HG03097 (cell line): ENCODE results near the gene ZSWIM8.
A peak's percentile ranks its signal among the peaks of the same experiment; 100 is the strongest.
"Not testable (repeated sequence)": the region's sequence is repeated elsewhere in the genome, so short reads cannot be mapped to it uniquely, and the experiment has no call there.

ENCODE experiments used
- ATAC-seq: cut with Tn5 transposase; IDR thresholded peaks from one replicate; pipeline ENCODE4 v1.9.1; 2021; ENCODE audit not compliant: unreplicated experiment, low FRiP score

The ZSWIM8 gene

GRCh38 chr10:73772281-73773151, 12.9 kb upstream of the ZSWIM8 start:
- peak; percentile 48 for ATAC-seq

- no peak for ATAC-seq
Observed at GRCh38 chr10:73773152-73773879, 12.1 kb upstream of the ZSWIM8 start.

- no peak for ATAC-seq
Observed at GRCh38 chr10:73774637-73775036, 10.8 kb upstream of the ZSWIM8 start.

GRCh38 chr10:73779018-73779417, 6.4 kb upstream of the ZSWIM8 start:
- no peak for ATAC-seq

GRCh38 chr10:73779539-73780197, 5.7 kb upstream of the ZSWIM8 start:
- ATAC-seq: no peak

DNA sequence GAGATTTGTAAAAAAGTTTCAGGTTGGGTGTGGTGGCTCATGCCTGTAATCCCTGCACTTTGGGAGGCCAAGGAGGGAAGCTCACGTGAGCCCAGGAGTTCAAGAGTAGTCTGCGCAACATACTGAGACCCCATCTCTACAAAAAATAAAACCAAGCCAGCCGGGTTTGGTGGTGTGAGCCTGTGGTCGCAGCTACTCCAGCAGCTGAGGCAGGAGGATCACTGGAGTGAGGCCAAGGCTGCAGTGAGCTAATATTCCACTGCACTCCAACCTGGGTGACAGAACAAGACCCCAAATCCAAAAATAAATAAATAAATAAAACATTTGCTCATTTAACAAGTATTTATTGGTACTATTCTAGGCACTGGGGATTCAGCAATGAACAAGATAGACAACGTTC, 5.1 kb upstream of the ZSWIM8 start:
- ATAC-seq: no peak

GRCh38 chr10:73780966-73781365, 4.4 kb upstream of the ZSWIM8 start:
- ATAC-seq: no peak

DNA sequence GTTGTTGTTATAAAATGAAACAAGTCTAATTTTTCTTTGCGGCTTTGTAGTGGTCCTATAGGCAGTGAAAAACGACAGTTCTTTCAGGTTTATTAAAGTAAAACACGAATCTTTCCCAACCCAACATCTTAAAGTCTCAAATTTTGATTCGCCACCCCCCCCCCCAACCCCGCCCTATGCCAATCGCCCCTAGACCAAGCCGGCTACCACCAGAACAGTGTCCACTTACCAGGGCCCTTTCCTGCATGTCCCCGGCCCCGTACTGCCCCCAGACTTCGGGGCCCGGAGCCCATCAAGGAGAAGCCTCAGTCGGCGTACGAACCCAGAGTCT, 3.9 kb upstream of the ZSWIM8 start:
- ATAC-seq: no peak

DNA sequence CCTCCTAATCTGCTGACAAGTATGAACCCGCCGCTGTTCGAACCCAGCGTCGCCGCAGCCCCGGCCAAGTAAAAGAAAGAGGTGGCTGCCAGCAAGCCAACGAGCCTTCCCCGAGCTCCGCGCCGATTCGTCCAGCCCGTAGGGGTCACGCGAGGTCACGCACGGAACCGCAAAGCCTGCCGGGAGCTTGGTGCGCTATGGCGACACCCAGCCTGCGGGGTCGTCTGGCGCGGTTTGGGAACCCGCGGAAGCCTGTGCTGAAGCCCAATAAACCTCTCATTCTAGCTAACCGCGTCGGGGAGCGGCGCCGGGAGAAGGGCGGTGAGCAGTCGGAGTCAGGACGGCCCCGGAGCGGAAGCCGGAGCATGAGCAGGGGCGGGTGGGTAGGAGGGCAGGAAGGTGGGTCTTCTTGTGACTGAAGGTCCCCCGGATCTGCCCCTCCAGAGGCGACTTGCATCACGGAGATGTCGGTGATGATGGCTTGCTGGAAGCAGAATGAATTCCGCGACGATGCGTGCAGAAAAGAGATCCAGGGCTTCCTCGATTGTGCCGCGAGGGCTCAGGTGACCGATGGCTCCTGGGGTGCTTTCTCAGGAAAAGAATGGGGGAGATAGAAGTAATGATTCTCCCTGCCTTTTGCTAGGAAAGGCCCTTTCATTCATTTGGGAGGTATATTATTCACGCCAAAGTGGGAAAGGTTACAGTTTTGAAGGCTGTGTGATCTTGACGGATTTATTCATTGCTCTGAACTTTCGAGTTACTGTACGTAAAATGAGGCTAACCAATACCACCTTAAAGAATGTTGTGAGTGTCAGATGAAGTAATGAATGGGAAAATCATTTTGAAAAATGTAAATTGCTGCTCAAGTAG, 3.3 kb upstream of the ZSWIM8 start, which contains the start of gene CHCHD1:
Gene CHCHD1 (plus strand): TSS at position 170 of the 870 bp plus-strand sequence. CDS start 28 bp downstream, at position 198.
- ATAC-seq: peak; percentile 44

DNA sequence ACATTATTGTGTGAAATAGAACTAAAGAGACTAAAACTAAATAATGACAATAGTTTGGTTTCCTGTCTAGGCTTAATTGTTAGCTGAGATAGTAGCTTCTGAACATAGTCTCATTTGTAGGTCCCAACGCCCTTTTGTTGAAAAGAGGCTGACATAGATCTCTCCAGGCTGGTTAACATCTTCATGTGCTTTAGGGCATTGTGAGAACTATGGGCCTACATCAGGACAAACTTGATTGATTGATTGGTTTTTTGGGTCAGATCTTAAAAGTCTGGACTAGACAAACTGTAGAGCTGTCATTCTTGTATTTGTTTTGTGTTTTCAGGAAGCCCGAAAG, 2.7 kb upstream of the ZSWIM8 start:
- ATAC-seq: no peak

- peak; percentile 2 for ATAC-seq
Observed at GRCh38 chr10:73785721-73786511, 510 bp downstream of the ZSWIM8 start.

- no peak for ATAC-seq
Observed at GRCh38 chr10:73786512-73786885, 1.1 kb downstream of the ZSWIM8 start.

DNA sequence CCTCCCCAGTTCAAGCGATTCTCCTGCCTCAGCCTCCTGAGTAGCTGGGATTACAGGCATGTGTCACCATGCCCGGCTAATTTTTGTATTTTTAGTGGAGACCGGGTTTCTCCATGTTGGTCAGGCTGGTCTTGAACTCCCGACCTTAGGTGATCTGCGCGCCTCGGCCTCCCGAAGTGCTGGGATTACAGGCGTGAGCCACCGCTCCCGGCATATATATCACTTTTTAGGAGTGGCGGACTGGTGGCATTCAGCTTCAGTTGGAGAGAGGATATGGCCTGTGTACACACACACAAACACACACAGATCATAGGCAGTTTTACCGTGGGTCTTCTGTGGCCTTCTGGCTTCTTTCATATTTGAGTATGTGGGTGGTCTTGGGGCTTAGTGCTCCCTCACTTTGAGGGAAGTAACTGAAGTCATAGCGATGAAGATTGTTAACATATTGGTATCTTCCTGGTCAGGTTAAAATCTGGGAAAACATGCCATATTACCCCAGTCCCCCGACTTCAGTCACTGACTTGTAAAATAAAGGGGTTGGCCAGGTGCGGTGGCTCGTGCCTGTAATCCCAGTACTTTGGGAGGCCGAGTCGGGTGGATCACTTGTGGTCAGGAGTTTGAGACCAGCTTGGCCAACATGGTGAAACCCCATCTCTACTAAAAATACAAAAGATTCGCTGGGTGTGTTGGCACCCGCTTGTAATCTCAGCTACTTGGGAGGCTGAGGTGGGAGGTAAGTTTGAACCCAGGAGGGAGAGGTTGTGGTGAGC, 1.8 kb downstream of the ZSWIM8 start:
- not testable (repeated sequence) for ATAC-seq

DNA sequence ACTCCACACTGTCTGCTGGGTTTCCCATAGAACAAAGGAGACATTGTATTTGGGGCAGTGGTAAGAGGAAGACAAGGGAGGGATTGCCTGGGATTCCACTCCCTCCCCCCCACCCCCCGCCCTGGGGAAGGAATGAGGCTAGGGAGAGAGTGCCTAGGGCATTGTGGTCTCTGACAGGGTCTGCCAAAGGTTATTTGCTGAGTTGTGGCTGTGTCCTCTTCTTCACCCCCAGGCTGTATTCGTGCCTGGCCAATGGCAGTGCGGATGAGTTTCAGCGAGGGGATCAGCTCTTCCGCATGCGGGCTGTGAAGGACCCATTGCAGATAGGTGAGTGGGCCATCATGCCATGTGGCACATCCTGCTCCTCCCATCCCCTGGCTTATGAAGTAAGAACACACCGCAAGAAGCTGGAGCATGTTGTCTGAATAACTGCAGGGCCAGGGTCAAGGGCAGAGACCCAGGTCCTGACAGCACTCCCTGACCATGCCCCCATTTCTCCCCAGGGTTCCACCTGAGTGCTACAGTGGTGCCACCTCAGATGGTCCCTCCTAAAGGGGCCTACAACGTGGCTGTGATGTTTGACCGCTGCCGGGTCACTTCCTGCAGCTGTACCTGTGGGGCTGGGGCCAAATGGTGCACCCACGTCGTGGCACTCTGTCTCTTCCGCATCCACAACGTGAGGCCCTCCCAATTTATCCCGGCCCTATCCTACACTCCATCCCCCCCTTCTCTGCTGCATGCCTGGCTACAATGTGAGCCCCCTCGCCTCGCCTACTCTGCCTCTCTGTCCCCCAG, 3.7 kb downstream of the ZSWIM8 start:
- ATAC-seq: no peak

DNA sequence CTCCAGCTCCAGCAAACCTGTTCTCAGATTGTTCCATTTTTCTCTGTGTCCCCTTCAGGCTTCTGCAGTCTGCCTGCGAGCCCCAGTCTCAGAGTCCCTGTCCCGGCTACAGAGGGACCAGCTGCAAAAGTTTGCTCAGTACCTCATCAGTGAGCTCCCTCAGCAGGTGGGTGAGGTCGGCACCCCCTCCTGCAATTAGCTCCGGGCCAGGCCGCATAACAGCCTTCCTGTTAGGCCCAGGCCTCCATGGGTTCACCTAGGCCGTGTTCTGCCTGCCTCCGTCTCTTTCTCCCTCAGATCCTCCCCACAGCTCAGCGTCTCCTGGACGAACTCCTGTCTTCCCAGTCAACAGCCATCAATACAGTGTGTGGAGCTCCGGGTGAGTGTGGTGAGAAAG, 4.3 kb downstream of the ZSWIM8 start:
- ATAC-seq: no peak

DNA sequence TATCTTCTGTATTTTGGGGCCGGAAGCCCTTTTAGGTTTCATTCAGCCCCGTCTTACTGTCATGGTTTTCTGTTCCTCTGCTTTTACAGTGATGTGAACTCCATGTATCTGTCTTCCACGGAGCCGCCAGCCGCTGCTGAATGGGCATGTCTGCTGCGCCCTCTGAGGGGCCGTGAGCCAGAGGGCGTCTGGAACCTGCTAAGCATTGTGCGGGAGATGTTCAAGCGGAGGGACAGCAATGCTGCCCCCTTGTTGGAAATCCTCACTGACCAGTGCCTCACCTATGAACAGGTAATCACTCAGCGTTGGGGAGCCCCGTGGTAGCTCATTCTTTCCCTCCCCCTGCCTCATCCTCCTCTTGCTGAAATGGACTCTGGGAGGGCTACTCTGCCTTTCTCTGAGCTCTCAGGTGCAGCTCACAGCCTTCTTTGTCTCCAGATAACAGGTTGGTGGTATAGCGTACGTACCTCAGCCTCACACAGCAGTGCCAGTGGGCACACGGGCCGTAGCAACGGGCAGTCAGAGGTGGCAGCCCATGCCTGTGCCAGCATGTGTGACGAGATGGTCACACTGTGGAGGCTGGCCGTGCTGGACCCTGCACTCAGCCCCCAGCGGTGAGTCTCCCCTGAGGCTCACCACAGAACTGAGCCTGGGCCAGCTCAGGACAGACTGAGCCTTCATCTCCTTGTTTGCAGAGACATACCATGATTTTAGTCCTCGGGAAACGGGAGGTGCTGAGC, 5.7 kb downstream of the ZSWIM8 start:
- no peak for ATAC-seq

DNA sequence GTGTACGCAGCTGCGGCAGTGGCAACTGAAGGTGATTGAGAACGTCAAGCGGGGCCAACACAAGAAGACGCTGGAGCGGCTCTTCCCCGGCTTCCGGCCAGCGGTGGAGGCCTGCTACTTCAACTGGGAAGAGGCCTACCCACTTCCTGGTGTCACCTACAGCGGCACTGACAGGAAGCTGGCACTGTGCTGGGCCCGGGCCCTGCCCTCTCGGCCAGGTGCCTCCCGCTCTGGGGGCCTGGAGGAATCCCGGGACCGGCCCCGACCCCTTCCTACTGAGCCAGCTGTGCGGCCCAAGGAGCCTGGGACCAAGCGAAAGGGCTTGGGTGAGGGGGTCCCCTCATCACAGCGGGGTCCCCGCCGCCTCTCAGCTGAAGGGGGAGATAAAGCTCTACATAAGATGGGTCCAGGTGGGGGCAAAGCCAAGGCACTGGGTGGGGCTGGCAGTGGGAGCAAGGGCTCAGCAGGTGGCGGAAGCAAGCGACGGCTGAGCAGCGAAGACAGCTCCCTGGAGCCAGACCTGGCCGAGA, 6.5 kb downstream of the ZSWIM8 start:
- ATAC-seq: no peak
